Measurements from ENCODE around the gene PDZRN3.

GRCh38 chr3:73351423-73352071, 273.2 kb downstream of the PDZRN3 start:
- TF ChIP-seq CTCF (conservative IDR thresholded peaks at IDR 0.05) (no peak), ZFX (IDR thresholded peaks at IDR 0.05) (no peak)
